ENCODE results near the gene WDPCP. TPM values are rescaled to one million over a fixed set of nuclear protein-coding genes. Genes with fewer than 3 reads are reported as not detected.

WDPCP gene
- total RNA-seq, 2 donors from 2014 or later, result 8.4 to 12.6 TPM

- no peak for TF ChIP-seq POLR2A (IDR thresholded peaks at IDR 0.05)
- no peak for TF ChIP-seq POLR2AphosphoS5 (IDR thresholded peaks at IDR 0.05)
- TF ChIP-seq, protein P1, sequence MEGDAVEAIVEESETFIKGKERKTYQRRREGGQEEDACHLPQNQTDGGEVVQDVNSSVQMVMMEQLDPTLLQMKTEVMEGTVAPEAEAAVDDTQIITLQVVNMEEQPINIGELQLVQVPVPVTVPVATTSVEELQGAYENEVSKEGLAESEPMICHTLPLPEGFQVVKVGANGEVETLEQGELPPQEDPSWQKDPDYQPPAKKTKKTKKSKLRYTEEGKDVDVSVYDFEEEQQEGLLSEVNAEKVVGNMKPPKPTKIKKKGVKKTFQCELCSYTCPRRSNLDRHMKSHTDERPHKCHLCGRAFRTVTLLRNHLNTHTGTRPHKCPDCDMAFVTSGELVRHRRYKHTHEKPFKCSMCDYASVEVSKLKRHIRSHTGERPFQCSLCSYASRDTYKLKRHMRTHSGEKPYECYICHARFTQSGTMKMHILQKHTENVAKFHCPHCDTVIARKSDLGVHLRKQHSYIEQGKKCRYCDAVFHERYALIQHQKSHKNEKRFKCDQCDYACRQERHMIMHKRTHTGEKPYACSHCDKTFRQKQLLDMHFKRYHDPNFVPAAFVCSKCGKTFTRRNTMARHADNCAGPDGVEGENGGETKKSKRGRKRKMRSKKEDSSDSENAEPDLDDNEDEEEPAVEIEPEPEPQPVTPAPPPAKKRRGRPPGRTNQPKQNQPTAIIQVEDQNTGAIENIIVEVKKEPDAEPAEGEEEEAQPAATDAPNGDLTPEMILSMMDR (IDR thresholded peaks at IDR 0.05), result no peak
- Histone ChIP-seq H3K27ac (no peak overlapping the region), H3K4me3 (no peak overlapping the region), H3K36me3 (no peaks in the 10 kb centered on the region), H3K4me1 (replicated peaks) (no peaks in the 10 kb centered on the region), H3K9me3 (no peaks in the 10 kb centered on the region), H3K27me3 (replicated peaks; ENCODE audit: insufficient read depth) (no peaks in the 10 kb centered on the region)
- 100% methylated on average over 2 of the region's 2 CpGs for WGBS
- DNase-seq (ENCODE audit: low spot score), result no peak
- intact Hi-C loops (cut with DNase I), result no loop called here
Measured at GRCh38 chr2:63347361-63347760, 240.9 kb downstream of the WDPCP start.

- no peaks in the 10 kb centered on the region for H3K9me3 ChIP-seq
- H3K27ac ChIP-seq, result no peak overlapping the region
- H3K27me3 ChIP-seq (replicated peaks; ENCODE audit: insufficient read depth), result no peaks in the 10 kb centered on the region
- no peaks in the 10 kb centered on the region for H3K4me1 ChIP-seq (replicated peaks)
- no peak overlapping the region for H3K4me3 ChIP-seq
- DNase-seq (ENCODE audit: low spot score), result no peak
- H3K36me3 ChIP-seq, result no peaks in the 10 kb centered on the region
- TF ChIP-seq POLR2A (IDR thresholded peaks at IDR 0.05), result no peak
- TF ChIP-seq POLR2AphosphoS5 (IDR thresholded peaks at IDR 0.05), result no peak
- TF ChIP-seq, protein P1 (IDR thresholded peaks at IDR 0.05), result no peak
- intact Hi-C loops (cut with DNase I), result no loop called here
Measured at GRCh38 chr2:63346411-63346810, 241.9 kb downstream of the WDPCP start.

DNA sequence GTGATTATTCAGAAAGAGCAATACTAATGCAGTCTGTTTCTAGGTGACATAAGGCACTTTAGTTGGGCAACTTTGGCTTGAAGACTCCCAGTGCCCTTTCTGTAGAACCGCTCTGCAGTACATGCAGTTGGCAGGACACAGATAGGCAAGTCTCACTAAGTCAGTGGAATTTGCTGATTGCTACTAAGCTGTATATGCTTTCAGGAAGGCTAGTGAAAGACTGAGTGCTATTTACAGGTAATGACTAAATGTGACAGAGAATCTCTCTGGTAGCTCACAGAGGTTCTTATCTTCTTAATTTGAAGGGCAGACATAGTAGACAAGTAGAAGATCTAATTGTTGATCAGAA lies 243.0 kb downstream of the WDPCP start:
- Histone ChIP-seq H3K27ac (no peak overlapping the region), H3K4me1 (replicated peaks) (no peaks in the 10 kb centered on the region), H3K9me3 (no peaks in the 10 kb centered on the region), H3K4me3 (no peak overlapping the region), H3K27me3 (replicated peaks; ENCODE audit: insufficient read depth) (no peaks in the 10 kb centered on the region), H3K36me3 (no peaks in the 10 kb centered on the region)
- intact Hi-C loops (cut with DNase I), result no loop called here
- TF ChIP-seq POLR2A (IDR thresholded peaks at IDR 0.05), result no peak
- TF ChIP-seq, protein P1 (IDR thresholded peaks at IDR 0.05), result no peak
- TF ChIP-seq POLR2AphosphoS5 (IDR thresholded peaks at IDR 0.05), result no peak
- DNase-seq (ENCODE audit: low spot score), result no peak
- WGBS, result 95% methylated on average over 1 of the region's 1 CpG

DNA sequence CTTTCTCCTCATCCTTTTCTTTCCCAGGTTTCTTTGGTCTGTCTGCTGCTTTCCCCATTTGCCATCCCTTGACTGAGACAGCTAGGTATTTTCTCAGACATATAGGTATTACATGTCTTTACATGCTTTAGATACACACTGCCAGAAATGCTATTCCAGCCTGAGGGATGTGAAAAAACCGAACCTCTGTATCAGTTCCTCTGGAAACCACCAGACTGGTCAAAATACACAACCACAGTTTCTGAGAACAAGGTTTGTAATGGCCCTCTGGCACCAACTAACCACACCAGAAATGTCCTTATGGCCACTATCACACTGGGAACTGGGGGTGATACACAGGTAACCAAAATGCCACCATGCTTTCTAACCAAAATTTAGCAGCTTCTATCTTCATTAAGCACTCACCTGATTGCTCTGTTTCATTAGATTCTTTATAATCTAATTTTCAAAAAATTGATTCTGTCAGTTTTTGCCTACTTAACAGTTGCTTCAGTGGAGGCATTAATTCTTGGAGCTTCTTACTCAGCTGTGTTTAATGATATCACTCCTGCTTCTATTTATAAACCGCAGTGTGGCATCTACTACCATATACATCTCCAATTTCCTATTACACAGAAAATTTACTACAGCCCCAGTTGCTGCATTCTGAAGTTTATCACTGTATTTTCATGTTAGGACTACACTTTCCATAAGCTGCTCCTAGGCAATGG lies 243.5 kb downstream of the WDPCP start:
- intact Hi-C loops (cut with DNase I), result no loop called here
- no peak for DNase-seq (ENCODE audit: low spot score)
- no peaks in the 10 kb centered on the region for H3K9me3 ChIP-seq
- H3K27ac ChIP-seq, result no peak overlapping the region
- no peaks in the 10 kb centered on the region for H3K27me3 ChIP-seq (replicated peaks; ENCODE audit: insufficient read depth)
- no peaks in the 10 kb centered on the region for H3K4me1 ChIP-seq (replicated peaks)
- H3K4me3 ChIP-seq, result no peak overlapping the region
- H3K36me3 ChIP-seq, result no peaks in the 10 kb centered on the region
- no peak for TF ChIP-seq POLR2AphosphoS5 (IDR thresholded peaks at IDR 0.05)
- TF ChIP-seq, protein P1 (IDR thresholded peaks at IDR 0.05), result no peak
- no peak for TF ChIP-seq POLR2A (IDR thresholded peaks at IDR 0.05)
- 90% methylated on average over 2 of the region's 2 CpGs for WGBS

DNA sequence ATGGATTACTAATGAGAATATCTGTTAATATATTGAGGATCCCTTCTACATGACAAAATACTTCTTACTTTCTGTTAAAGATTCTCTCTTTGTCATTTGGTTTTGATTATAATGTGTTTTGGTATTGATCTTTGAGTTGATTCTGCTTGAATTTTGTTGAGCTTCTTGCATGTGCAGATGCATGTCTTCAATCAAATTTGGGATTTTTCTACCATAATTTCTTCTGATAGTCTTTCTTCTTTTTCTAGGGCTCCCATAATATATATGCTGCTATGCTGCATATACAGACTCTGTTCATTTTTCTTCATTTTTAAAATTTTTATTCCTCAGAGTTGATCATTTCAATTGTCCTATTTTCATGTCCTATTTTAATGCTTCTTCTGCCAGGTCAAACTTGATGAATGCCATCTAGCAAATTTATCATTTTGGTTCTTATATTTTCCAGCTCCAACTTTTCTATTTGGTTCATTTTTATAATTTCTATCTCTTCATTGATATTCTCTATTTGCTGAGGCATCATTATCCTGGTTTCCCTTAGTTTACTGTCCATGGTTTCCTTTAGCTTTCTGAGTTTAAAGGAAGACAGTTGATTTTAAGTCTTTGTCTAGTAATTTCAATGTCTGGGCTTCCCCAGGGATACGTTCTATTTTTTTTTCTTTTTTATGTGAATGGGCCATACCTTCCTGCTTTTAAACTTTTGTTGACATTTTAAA lies 244.7 kb downstream of the WDPCP start:
- H3K27me3 ChIP-seq (replicated peaks; ENCODE audit: insufficient read depth), result no peaks in the 10 kb centered on the region
- no peak overlapping the region for H3K27ac ChIP-seq
- DNase-seq (ENCODE audit: low spot score), result no peak
- no peaks in the 10 kb centered on the region for H3K4me1 ChIP-seq (replicated peaks)
- 90% methylated on average over 1 of the region's 1 CpG for WGBS
- no peaks in the 10 kb centered on the region for H3K36me3 ChIP-seq
- TF ChIP-seq POLR2A (IDR thresholded peaks at IDR 0.05) (no peak), POLR2AphosphoS5 (IDR thresholded peaks at IDR 0.05) (no peak)
- TF ChIP-seq, protein P1 (IDR thresholded peaks at IDR 0.05), result no peak
- intact Hi-C loops (cut with DNase I), result no loop called here
- no peak overlapping the region for H3K4me3 ChIP-seq
- no peaks in the 10 kb centered on the region for H3K9me3 ChIP-seq
